DND-41 (cell line): Measurements from ENCODE around the gene COL23A1.

Experiments used
- ATAC-seq: fragments of 200-7000 bp; cut with Tn5 transposase; 3 replicates; pipeline ENCODE4 v1.9.1; 2021; ENCODE audit warnings: low read depth; ENCODE audit not compliant: insufficient read depth
- DNase-seq: peaks from one replicate; pipeline ENCODE4 v3.0.0-alpha.2; 2020
- H2AFZ ChIP-seq: 2 replicates; pipeline ENCODE4 v1.6.0; 2012; ENCODE audit warnings: low read depth, low read length
- H3K27ac ChIP-seq: 2 replicates; pipeline ENCODE4 v1.5.1; 2012; ENCODE audit warnings: low read length, inconsistent platforms
- H3K27me3 ChIP-seq: fragments of 200-600 bp; sonication (generic); 2 replicates; pipeline ENCODE4 v1.6.0; 2012; ENCODE audit warnings: low read length, mild to moderate bottlenecking, inconsistent platforms; ENCODE audit not compliant: insufficient read depth, poor library complexity
- H3K36me3 ChIP-seq: 2 replicates; pipeline ENCODE4 v1.5.1; 2012; ENCODE audit warnings: low read length, inconsistent platforms; ENCODE audit not compliant: insufficient read depth
- H3K4me1 ChIP-seq: 2 replicates; pipeline ENCODE4 v1.5.1; 2012; ENCODE audit warnings: mild to moderate bottlenecking, low read length; ENCODE audit not compliant: insufficient read depth
- H3K4me2 ChIP-seq: 2 replicates; pipeline ENCODE4 v1.6.0; 2012; ENCODE audit warnings: mild to moderate bottlenecking, moderate library complexity, low read length, inconsistent platforms; ENCODE audit not compliant: insufficient read depth
- H3K4me3 ChIP-seq, 2 experiments: fragments of 200-600 bp in 1 of 2; shearing (Covaris generic) in 1 of 2; 2 replicates each; pipeline ENCODE4 v1.5.1; 2012 to 2016; ENCODE audit warnings: inconsistent platforms in 2 of 2, low read length in 2 of 2, mild to moderate bottlenecking in 2 of 2, low read depth in 1 of 2, moderate library complexity in 1 of 2
- H3K79me2 ChIP-seq: 2 replicates; pipeline ENCODE4 v1.6.0; 2012; ENCODE audit warnings: low read length, inconsistent platforms; ENCODE audit not compliant: insufficient read depth
- H3K9ac ChIP-seq: 2 replicates; pipeline ENCODE4 v1.6.0; 2012; ENCODE audit warnings: low read depth, mild to moderate bottlenecking, inconsistent platforms, low read length, moderate library complexity
- H3K9me3 ChIP-seq: 2 replicates; pipeline ENCODE4 v1.5.1; 2012; ENCODE audit warnings: low read length, moderate library complexity, mild to moderate bottlenecking, inconsistent platforms; ENCODE audit not compliant: insufficient read depth, severe bottlenecking
- H4K20me1 ChIP-seq: 2 replicates; pipeline ENCODE4 v1.6.0; 2012; ENCODE audit warnings: low read length; ENCODE audit not compliant: insufficient read depth
- CTCF ChIP-seq: IDR thresholded peaks from 2 replicates; pipeline ENCODE4 v1.5.1; 2012; ENCODE audit warnings: borderline replicate concordance, low read length, moderate library complexity, mild to moderate bottlenecking; ENCODE audit not compliant: poor library complexity, severe bottlenecking; ENCODE audit errors: extremely low read depth
- EZH2 ChIP-seq: IDR thresholded peaks from 3 replicates; pipeline ENCODE4 v1.6.1; 2012; ENCODE audit warnings: borderline replicate concordance, low read depth, mild to moderate bottlenecking, moderate library complexity, low read length, inconsistent platforms; ENCODE audit not compliant: severe bottlenecking

Gene COL23A1

GRCh38 chr5:178381921-178382695 is 208.1 kb downstream of the COL23A1 start:
- no peaks in the 10 kb centered on the region for H4K20me1 ChIP-seq
- no peak overlapping the region for H3K4me3 ChIP-seq
- ATAC-seq: no peak
- no peak overlapping the region for H3K9ac ChIP-seq
- no peaks in the 10 kb centered on the region for H3K36me3 ChIP-seq
- no peak for DNase-seq
- no peak overlapping the region for H2AFZ ChIP-seq
- no peak overlapping the region for H3K27ac ChIP-seq
- no peak overlapping the region for H3K4me2 ChIP-seq
- H3K27me3 ChIP-seq: no peaks in the 10 kb centered on the region
- H3K9me3 ChIP-seq: no peaks in the 10 kb centered on the region
- TF ChIP-seq EZH2 (no peak), CTCF (no peak)
- H3K4me1 ChIP-seq: peaks cover 28% of the 10 kb centered on the region
- H3K79me2 ChIP-seq: no peaks in the 10 kb centered on the region

GRCh38 chr5:178381206-178381605 is 209.0 kb downstream of the COL23A1 start:
- Histone ChIP-seq H3K9me3 (no peaks in the 10 kb centered on the region), H3K4me1 (peaks cover 19% of the 10 kb centered on the region), H3K27ac (no peak overlapping the region), H3K79me2 (no peaks in the 10 kb centered on the region), H2AFZ (no peak overlapping the region), H4K20me1 (no peaks in the 10 kb centered on the region), H3K36me3 (no peaks in the 10 kb centered on the region), H3K4me3 (no peak overlapping the region), H3K9ac (no peak overlapping the region), H3K4me2 (no peak overlapping the region), H3K27me3 (no peaks in the 10 kb centered on the region)
- no peak for ATAC-seq
- no peak for DNase-seq
- TF ChIP-seq CTCF (no peak), EZH2 (no peak)

GRCh38 chr5:178380541-178381074 is 209.6 kb downstream of the COL23A1 start:
- no peak overlapping the region for H2AFZ ChIP-seq
- H3K4me3 ChIP-seq: no peak overlapping the region
- H3K36me3 ChIP-seq: no peaks in the 10 kb centered on the region
- TF ChIP-seq EZH2 (no peak), CTCF (no peak)
- no peak for DNase-seq
- no peaks in the 10 kb centered on the region for H3K79me2 ChIP-seq
- peaks cover 13% of the 10 kb centered on the region for H3K4me1 ChIP-seq
- no peaks in the 10 kb centered on the region for H3K27me3 ChIP-seq
- no peaks in the 10 kb centered on the region for H3K9me3 ChIP-seq
- H3K27ac ChIP-seq: no peak overlapping the region
- no peak overlapping the region for H3K9ac ChIP-seq
- H3K4me2 ChIP-seq: no peak overlapping the region
- no peak for ATAC-seq
- H4K20me1 ChIP-seq: no peaks in the 10 kb centered on the region
